Kidney (tissue), 14 donors: ENCODE data around the gene SPIN1. TPM values are rescaled to one million over a fixed set of nuclear protein-coding genes. Genes with fewer than 3 reads are reported as not detected.

Experiments
- DNase-seq, 5 donors: peaks; one replicate each; pipeline ENCODE4 v3.0.0-alpha.2; 2013 to 2020
- FAIRE-seq: peaks from 2 replicates; lab custom pipeline; 2012; peaks lifted over from hg19 to GRCh38; lab: Jason Lieb, UNC
- H3K27ac ChIP-seq, 2 donors: one replicate each; pipeline ENCODE4 v1.7.0; 2013; ENCODE audit warnings: low read depth in 2 of 2, low read length in 2 of 2, inconsistent platforms in 1 of 2
- H3K27me3 ChIP-seq: one replicate; pipeline ENCODE4 v1.7.1; 2013; ENCODE audit warnings: low read length, inconsistent platforms; ENCODE audit not compliant: control insufficient read depth, insufficient read depth
- H3K36me3 ChIP-seq, 3 donors: one replicate each; pipeline versions ENCODE4 v1.7.0 to v1.7.1; 2013; ENCODE audit warnings: low read length in 3 of 3, control low read depth in 1 of 3, inconsistent platforms in 1 of 3; ENCODE audit not compliant: insufficient read depth in 3 of 3, control insufficient read depth in 2 of 3
- H3K4me1 ChIP-seq, 3 donors: one replicate each; pipeline versions ENCODE4 v1.7.0 to v1.7.1; 2013; ENCODE audit warnings: low read length in 3 of 3, inconsistent platforms in 1 of 3, low read depth in 1 of 3; ENCODE audit not compliant: control insufficient read depth in 2 of 3, insufficient read depth in 2 of 3
- H3K4me3 ChIP-seq, 3 donors: one replicate each; pipeline versions ENCODE4 v1.7.0 to v1.8.1; 2013; ENCODE audit warnings: low read length in 3 of 3, control low read depth in 1 of 3, inconsistent platforms in 1 of 3
- H3K9ac ChIP-seq, 3 donors: one replicate each; pipeline versions ENCODE4 v1.7.0 to v1.7.1; 2013; ENCODE audit warnings: low read length in 3 of 3, control low read depth in 1 of 3, inconsistent platforms in 1 of 3
- H3K9me3 ChIP-seq, 3 donors: one replicate each; pipeline versions ENCODE4 v1.7.0 to v1.7.1; 2013; ENCODE audit warnings: low read length in 3 of 3, control low read depth in 1 of 3, inconsistent platforms in 1 of 3; ENCODE audit not compliant: control insufficient read depth in 2 of 3, insufficient read depth in 1 of 3
- CTCF ChIP-seq: IDR thresholded peaks from 3 replicates; pipeline ENCODE4 v1.5.1; 2012; ENCODE audit warnings: mild to moderate bottlenecking, moderate library complexity, borderline replicate concordance; ENCODE audit not compliant: insufficient read depth; ENCODE audit errors: extremely low read depth
- intact Hi-C: fragments of 100-400 bp; cut with DNase I; formaldehyde crosslinking; loops from one replicate; pipeline ENCODE4 v1.11.1; 2022
- polyA plus RNA-seq: library from polyadenylated mRNA; stranded (reverse); fragments of 350-450 nt; fragmentation: Illumina TruSeq; extraction: RNeasy Lipid Tissue Mini Kit (QIAGEN cat#74804); gene quantifications from one replicate; pipeline ENCODE4 v1.2.3, GENCODE V29; 2014; ENCODE audit warnings: low read depth, low replicate concordance; ENCODE audit not compliant: insufficient read depth
- total RNA-seq: library from RNA; stranded (reverse); fragmentation: NEBNext Ultra II Directional; extraction: Animal tissue kit (Norgen Biotek cat#: 25700); gene quantifications from one replicate; pipeline ENCODE4 v1.2.1, GENCODE V29; 2021
- donor health status: control.
- donor health status: control.
- donor health status: control.
- donor health status: control.
- donor health status: control.
- donor health status: DM: yes; HTN: yes; CAD: no.
- donor health status: Normal renal cell carcinoma (clear cell type).

Gene SPIN1
- total and polyA plus RNA-seq, 2 donors from 2014 or later: 27.9 to 88.7 TPM

- no peak for TF ChIP-seq CTCF
- no peak for DNase-seq
- no peaks in the 10 kb centered on the region for H3K9me3 ChIP-seq
- intact Hi-C loops: no loop called here
- no peaks in the 10 kb centered on the region for H3K27me3 ChIP-seq
- H3K27ac ChIP-seq: no peak overlapping the region
- FAIRE-seq: no peak
- H3K9ac ChIP-seq: no peak overlapping the region
- H3K36me3 ChIP-seq: peaks cover 0 to 6% (median 3%) of the 10 kb centered on the region in 3 donors
- no peak overlapping the region for H3K4me3 ChIP-seq
- H3K4me1 ChIP-seq: peaks cover 0 to 6% (median 0%) of the 10 kb centered on the region in 3 donors
These were observed 73.9 kb downstream of the SPIN1 start for GRCh38 chr9:88462191-88462590.

DNA sequence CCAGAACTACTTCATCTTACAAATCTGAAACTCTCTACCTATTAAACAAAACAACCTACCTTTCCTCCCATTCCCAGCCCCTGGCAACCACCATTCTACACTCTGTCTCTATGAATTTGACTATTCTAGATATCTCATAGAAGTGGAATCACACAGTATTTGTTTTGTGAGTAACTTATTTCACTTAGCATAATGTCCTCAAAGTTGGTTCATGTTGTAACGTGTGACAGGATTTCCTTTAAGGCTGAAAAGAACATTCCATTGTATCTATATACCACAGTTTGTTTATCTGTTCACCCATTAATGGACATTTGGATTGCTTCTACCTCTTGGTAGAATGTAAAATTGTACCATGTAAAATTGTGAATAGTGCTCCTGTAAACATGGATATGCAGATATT lies 76.6 kb downstream of the SPIN1 start:
- DNase-seq (no peak), FAIRE-seq (no peak)
- no peaks in the 10 kb centered on the region for H3K9me3 ChIP-seq
- H3K27ac ChIP-seq: no peak overlapping the region
- no peaks in the 10 kb centered on the region for H3K27me3 ChIP-seq
- no peak overlapping the region for H3K4me3 ChIP-seq
- peaks cover 3 to 15% (median 6%) of the 10 kb centered on the region in 3 donors for H3K36me3 ChIP-seq
- H3K9ac ChIP-seq: no peak overlapping the region
- intact Hi-C loops: no loop called here
- no peaks in the 10 kb centered on the region for H3K4me1 ChIP-seq
- TF ChIP-seq CTCF: no peak

DNA sequence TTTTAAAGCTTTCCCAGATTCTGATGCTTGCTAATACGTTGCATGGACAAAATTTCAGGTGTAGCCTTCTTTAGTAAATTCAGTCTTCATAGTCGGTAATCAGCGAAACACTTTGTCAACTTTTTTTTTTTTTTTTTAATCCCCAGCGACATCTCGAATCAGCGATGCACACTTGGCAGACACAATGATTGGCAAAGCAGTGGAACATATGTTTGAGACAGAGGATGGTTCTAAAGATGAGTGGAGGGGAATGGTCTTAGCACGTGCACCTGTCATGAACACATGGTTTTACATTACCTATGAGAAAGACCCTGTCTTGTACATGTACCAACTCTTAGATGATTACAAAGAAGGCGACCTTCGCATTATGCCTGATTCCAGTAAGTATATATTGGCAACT lies 80.0 kb downstream of the SPIN1 start:
- Histone ChIP-seq H3K9ac (no peak overlapping the region), H3K27me3 (no peaks in the 10 kb centered on the region), H3K4me3 (no peak overlapping the region), H3K36me3 (peaks cover 3 to 12% (median 6%) of the 10 kb centered on the region in 3 donors), H3K4me1 (no peaks in the 10 kb centered on the region), H3K27ac (no peak overlapping the region), H3K9me3 (no peaks in the 10 kb centered on the region)
- DNase-seq (no peak), FAIRE-seq (no peak)
- intact Hi-C loops: no loop called here
- TF ChIP-seq CTCF: no peak
